Thyroid gland (tissue), 4 donors: Measurements from ENCODE around the gene GIGYF2.

Source experiments
- POLR2A ChIP-seq, 2 donors: fragments of 450-650 bp; IDR thresholded peaks; one replicate each; pipeline ENCODE4 v1.6.1; 2017; ENCODE audit warnings: antibody characterized with exemption in 2 of 2, mild to moderate bottlenecking in 2 of 2, moderate library complexity in 1 of 2
- TF ChIP-seq, protein P1 (sequence below), 6 experiments: fragments of 200-600 bp in 3 of 6; fragments of 450-650 bp in 3 of 6; sonication (generic) in 3 of 6; IDR thresholded peaks; one replicate each; pipeline ENCODE4 v1.5.1; 2016 to 2019; ENCODE audit warnings: antibody characterized with exemption in 6 of 6, mild to moderate bottlenecking in 2 of 6, inconsistent platforms in 1 of 6, moderate library complexity in 1 of 6

GRCh38 chr2:232689152-232689910, 7.8 kb upstream of the GIGYF2 start:
- TF ChIP-seq POLR2A (IDR thresholded peaks at IDR 0.05) = no peak
- TF ChIP-seq, protein P1, sequence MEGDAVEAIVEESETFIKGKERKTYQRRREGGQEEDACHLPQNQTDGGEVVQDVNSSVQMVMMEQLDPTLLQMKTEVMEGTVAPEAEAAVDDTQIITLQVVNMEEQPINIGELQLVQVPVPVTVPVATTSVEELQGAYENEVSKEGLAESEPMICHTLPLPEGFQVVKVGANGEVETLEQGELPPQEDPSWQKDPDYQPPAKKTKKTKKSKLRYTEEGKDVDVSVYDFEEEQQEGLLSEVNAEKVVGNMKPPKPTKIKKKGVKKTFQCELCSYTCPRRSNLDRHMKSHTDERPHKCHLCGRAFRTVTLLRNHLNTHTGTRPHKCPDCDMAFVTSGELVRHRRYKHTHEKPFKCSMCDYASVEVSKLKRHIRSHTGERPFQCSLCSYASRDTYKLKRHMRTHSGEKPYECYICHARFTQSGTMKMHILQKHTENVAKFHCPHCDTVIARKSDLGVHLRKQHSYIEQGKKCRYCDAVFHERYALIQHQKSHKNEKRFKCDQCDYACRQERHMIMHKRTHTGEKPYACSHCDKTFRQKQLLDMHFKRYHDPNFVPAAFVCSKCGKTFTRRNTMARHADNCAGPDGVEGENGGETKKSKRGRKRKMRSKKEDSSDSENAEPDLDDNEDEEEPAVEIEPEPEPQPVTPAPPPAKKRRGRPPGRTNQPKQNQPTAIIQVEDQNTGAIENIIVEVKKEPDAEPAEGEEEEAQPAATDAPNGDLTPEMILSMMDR (IDR thresholded peaks at IDR 0.05) = peak in 1 of 6 experiments; percentile 21
